Testis (tissue), 3 donors: ENCODE measurements around the gene PEA15. TPM values are rescaled to one million over a fixed set of nuclear protein-coding genes. Genes with fewer than 3 reads are reported as not detected.

Experiments
- DNase-seq: peaks from one replicate; pipeline ENCODE4 v3.0.0-alpha.2; 2019
- H3K27ac ChIP-seq, 2 donors: fragments of 200-600 bp; sonication (generic); one replicate each; pipeline ENCODE4 v1.5.1; 2019
- H3K27me3 ChIP-seq: fragments of 200-600 bp; sonication (generic); one replicate; pipeline ENCODE4 v1.5.1; 2019
- H3K36me3 ChIP-seq: fragments of 200-600 bp; sonication (generic); one replicate; pipeline ENCODE4 v1.5.1; 2017; ENCODE audit warnings: low read depth; ENCODE audit errors: missing control alignments
- H3K4me1 ChIP-seq: fragments of 200-600 bp; sonication (generic); one replicate; pipeline ENCODE4 v1.5.1; 2019
- H3K4me3 ChIP-seq, 2 donors: fragments of 200-600 bp; sonication (generic); one replicate each; pipeline ENCODE4 v1.5.1; 2017 to 2019
- H3K9me3 ChIP-seq: fragments of 200-600 bp; sonication (generic); one replicate; pipeline ENCODE4 v1.5.1; 2017
- CTCF ChIP-seq, 3 experiments: fragments of 450-650 bp in 2 of 3; fragments of 200-600 bp in 1 of 3; sonication (generic) in 1 of 3; IDR thresholded peaks; one replicate each; pipeline ENCODE4 v1.5.1; 2016 to 2019; ENCODE audit warnings: antibody characterized with exemption in 3 of 3, mild to moderate bottlenecking in 2 of 3, moderate library complexity in 1 of 3
- POLR2A ChIP-seq: fragments of 450-650 bp; IDR thresholded peaks from one replicate; pipeline ENCODE4 v1.6.1; 2017; ENCODE audit warnings: antibody characterized with exemption, mild to moderate bottlenecking, moderate library complexity
- WGBS, 2 donors: methylation state at CpG; one replicate each; pipeline ENCODE4 v1.1.5; 2018; 5-methylcytosine and 5-hydroxymethylcytosine counted together
- intact Hi-C: fragments of 100-400 bp; cut with DNase I; formaldehyde crosslinking; loops from one replicate; pipeline ENCODE4 v1.15.1; 2023; ENCODE audit warnings: low total_unique reads
- polyA plus RNA-seq: library from polyadenylated mRNA; stranded (reverse); fragments of 350-450 nt; fragmentation: Illumina TruSeq; extraction: RNeasy Lipid Tissue Mini Kit (QIAGEN cat#74804); gene quantifications from one replicate; pipeline ENCODE4 v1.2.3, GENCODE V29; 2014; ENCODE audit warnings: low read depth, low replicate concordance; ENCODE audit not compliant: insufficient read depth
- total RNA-seq, 2 donors: library from RNA; depleted of rRNA; stranded (reverse); fragments of >200 nt; gene quantifications; one replicate each; pipeline ENCODE4 v1.2.3, GENCODE V29; 2016

The PEA15 gene
- total and polyA plus RNA-seq, 3 donors from 2014 or later: 168 to 421 (median 229) TPM

GRCh38 chr1:160222546-160222945, 17.4 kb downstream of the PEA15 start:
- Histone ChIP-seq H3K27ac (no peak overlapping the region), H3K36me3 (no peaks in the 10 kb centered on the region), H3K4me1 (peaks cover 26% of the 10 kb centered on the region), H3K27me3 (no peaks in the 10 kb centered on the region), H3K4me3 (no peak overlapping the region), H3K9me3 (no peaks in the 10 kb centered on the region)
- DNase-seq: no peak
- TF ChIP-seq CTCF (IDR thresholded peaks at IDR 0.05) (no peak), POLR2A (no peak)
- WGBS, 2 donors: 77 to 88% methylated on average over 3 of the region's 3 CpGs
- intact Hi-C loops: no loop called here

GRCh38 chr1:160224606-160225005, 19.4 kb downstream of the PEA15 start:
- no peak overlapping the region for H3K4me3 ChIP-seq
- H3K9me3 ChIP-seq: no peaks in the 10 kb centered on the region
- no peak overlapping the region for H3K27ac ChIP-seq
- TF ChIP-seq CTCF (IDR thresholded peaks at IDR 0.05): no peak
- TF ChIP-seq POLR2A: no peak
- H3K4me1 ChIP-seq: peaks cover 6% of the 10 kb centered on the region
- no peaks in the 10 kb centered on the region for H3K36me3 ChIP-seq
- intact Hi-C loops: no loop called here
- WGBS, 2 donors: 93% methylated on average over 2 of the region's 2 CpGs; no CpG with 5 or more reads in 1 of the 2 donors
- no peak for DNase-seq
- H3K27me3 ChIP-seq: no peaks in the 10 kb centered on the region

GRCh38 chr1:160225345-160225744, 20.2 kb downstream of the PEA15 start:
- WGBS, 2 donors: 70 to 80% methylated on average over 2 of the region's 2 CpGs
- H3K36me3 ChIP-seq: no peaks in the 10 kb centered on the region

GRCh38 chr1:160226623-160227022, 21.4 kb downstream of the PEA15 start:
- intact Hi-C loops: no loop called here

More at GRCh38 chr1:160225345-160225744, 20.2 kb downstream of the PEA15 start:
- H3K27me3 ChIP-seq: no peaks in the 10 kb centered on the region
- H3K9me3 ChIP-seq: no peaks in the 10 kb centered on the region
- intact Hi-C loops: no loop called here
- DNase-seq: no peak
- no peak overlapping the region for H3K27ac ChIP-seq
- H3K4me3 ChIP-seq: no peak overlapping the region
- no peaks in the 10 kb centered on the region for H3K4me1 ChIP-seq
- TF ChIP-seq CTCF (IDR thresholded peaks at IDR 0.05) (no peak), POLR2A (no peak)

More at GRCh38 chr1:160226623-160227022, 21.4 kb downstream of the PEA15 start:
- Histone ChIP-seq H3K4me1 (no peaks in the 10 kb centered on the region), H3K27me3 (no peaks in the 10 kb centered on the region), H3K27ac (no peak overlapping the region), H3K4me3 (no peak overlapping the region), H3K9me3 (no peaks in the 10 kb centered on the region), H3K36me3 (no peaks in the 10 kb centered on the region)
- 89% methylated on average over 2 of the region's 2 CpGs for WGBS, 2 donors
- DNase-seq: no peak
- no peak for TF ChIP-seq POLR2A
- TF ChIP-seq CTCF (IDR thresholded peaks at IDR 0.05): no peak
